HG03575 (cell line): ENCODE results near the gene RIPPLY3.
"Not testable (repeated sequence)": the region's sequence is repeated elsewhere in the genome, so short reads cannot be mapped to it uniquely, and the experiment has no call there.

Experiments used
- ATAC-seq: cut with Tn5 transposase; IDR thresholded peaks from one replicate; pipeline ENCODE4 v1.9.1; 2021; ENCODE audit not compliant: unreplicated experiment, insufficient number of reproducible peaks, low FRiP score; ENCODE audit errors: extremely low read depth

RIPPLY3 gene

GRCh38 chr21:36980280-36981048 lies 26.0 kb upstream of the RIPPLY3 start:
- no peak for ATAC-seq

- no peak for ATAC-seq
Observed at GRCh38 chr21:36981049-36981391, 25.5 kb upstream of the RIPPLY3 start.

GRCh38 chr21:36981977-36982700 lies 24.4 kb upstream of the RIPPLY3 start:
- no peak for ATAC-seq

GRCh38 chr21:36985751-36986594 lies 20.5 kb upstream of the RIPPLY3 start:
- ATAC-seq: no peak

- no peak for ATAC-seq
Observed at GRCh38 chr21:36987845-36988244, 18.7 kb upstream of the RIPPLY3 start.

GRCh38 chr21:36988536-36988935 lies 18.0 kb upstream of the RIPPLY3 start:
- ATAC-seq: no peak

- ATAC-seq: not testable (repeated sequence)
Observed at GRCh38 chr21:36989199-36989698, 17.3 kb upstream of the RIPPLY3 start.

GRCh38 chr21:36989699-36990507 lies 16.6 kb upstream of the RIPPLY3 start:
- no peak for ATAC-seq

- ATAC-seq: no peak
Observed at GRCh38 chr21:36990508-36991205, 15.8 kb upstream of the RIPPLY3 start.

GRCh38 chr21:36992671-36993070 lies 13.8 kb upstream of the RIPPLY3 start:
- no peak for ATAC-seq

- ATAC-seq: no peak
Observed at GRCh38 chr21:36994501-36995158, 11.9 kb upstream of the RIPPLY3 start.

- ATAC-seq: not testable (repeated sequence)
Observed at GRCh38 chr21:36995285-36995684, 11.2 kb upstream of the RIPPLY3 start.

GRCh38 chr21:36999131-36999898 lies 7.2 kb upstream of the RIPPLY3 start:
- no peak for ATAC-seq

GRCh38 chr21:37000381-37000780 lies 6.1 kb upstream of the RIPPLY3 start:
- no peak for ATAC-seq

- ATAC-seq: no peak
Observed at GRCh38 chr21:37001441-37001840, 5.1 kb upstream of the RIPPLY3 start.

- not testable (repeated sequence) for ATAC-seq
Observed at GRCh38 chr21:37002851-37003250, 3.7 kb upstream of the RIPPLY3 start.

- ATAC-seq: not testable (repeated sequence)
Observed at GRCh38 chr21:37003917-37004316, 2.6 kb upstream of the RIPPLY3 start.
